Measurements from ENCODE around the gene ARMC10. TPM values are rescaled to one million over a fixed set of nuclear protein-coding genes. Genes with fewer than 3 reads are reported as not detected.
"Not testable (repeated sequence)": the region's sequence is repeated elsewhere in the genome, so short reads cannot be mapped to it uniquely, and the experiment has no call there.

ARMC10 gene
- polyA plus RNA-seq, 1 donor: 68.2 TPM

DNA sequence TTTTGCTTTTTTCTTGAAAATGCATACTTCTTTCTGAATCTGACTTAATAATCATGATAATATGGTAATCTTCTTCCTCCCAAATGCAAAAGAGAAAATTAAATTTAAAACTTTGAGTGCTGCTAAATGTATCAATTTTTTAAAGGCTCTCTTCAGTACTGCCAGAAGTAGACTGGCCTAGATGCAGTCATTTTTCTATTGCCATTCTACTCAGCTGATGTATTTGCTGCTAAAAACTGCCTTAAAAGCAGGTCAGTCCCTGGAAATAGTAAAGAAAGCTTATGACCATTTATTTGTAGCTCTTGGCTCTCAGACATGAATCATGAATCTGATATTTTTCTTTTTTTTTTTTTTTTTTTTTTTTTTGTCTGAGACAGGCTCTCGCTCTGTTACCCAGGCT is 45.4 kb downstream of the ARMC10 start:
- no peak for DNase-seq

GRCh38 chr7:103121641-103122040 is 46.7 kb downstream of the ARMC10 start:
- DNase-seq: no peak

DNA sequence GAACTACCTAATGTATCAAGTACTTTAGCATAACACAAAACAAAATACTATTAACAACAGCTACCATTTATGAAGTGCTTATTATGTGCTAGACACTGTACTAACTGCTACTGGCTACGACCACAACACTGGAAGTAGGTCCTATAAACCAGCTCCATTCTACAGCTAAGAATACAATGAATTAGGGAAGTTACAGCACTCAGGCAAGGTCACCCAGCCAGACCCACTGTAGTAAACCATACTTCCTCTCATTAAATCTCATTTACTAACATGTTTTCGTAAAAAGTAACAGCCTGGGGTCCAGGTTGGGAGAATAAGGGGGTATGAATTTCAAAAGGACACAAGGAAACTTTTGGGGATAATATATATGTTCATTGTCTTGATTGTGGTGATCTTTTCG is 48.6 kb downstream of the ARMC10 start:
- no peak for DNase-seq

GRCh38 chr7:103124429-103124979 is 49.6 kb downstream of the ARMC10 start:
- DNase-seq: no peak

DNA sequence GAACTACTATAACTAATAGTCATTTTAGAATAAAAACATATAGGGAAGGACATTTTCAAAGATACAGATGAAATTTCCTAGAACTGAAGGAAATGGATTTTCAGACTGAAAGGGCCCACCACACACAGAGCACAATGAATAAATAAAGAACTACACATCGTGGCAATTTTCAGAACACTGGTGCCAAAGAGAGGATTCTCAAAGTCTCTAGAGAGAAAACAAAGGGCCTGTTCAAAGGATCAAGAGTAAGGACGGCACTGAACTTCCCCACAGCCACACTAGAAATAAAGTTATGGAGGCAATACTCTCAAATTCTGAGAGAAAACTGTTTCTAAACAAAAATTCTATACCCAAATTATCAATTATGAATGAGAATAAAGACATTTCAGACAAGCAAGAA is 52.1 kb downstream of the ARMC10 start:
- DNase-seq: no peak

DNA sequence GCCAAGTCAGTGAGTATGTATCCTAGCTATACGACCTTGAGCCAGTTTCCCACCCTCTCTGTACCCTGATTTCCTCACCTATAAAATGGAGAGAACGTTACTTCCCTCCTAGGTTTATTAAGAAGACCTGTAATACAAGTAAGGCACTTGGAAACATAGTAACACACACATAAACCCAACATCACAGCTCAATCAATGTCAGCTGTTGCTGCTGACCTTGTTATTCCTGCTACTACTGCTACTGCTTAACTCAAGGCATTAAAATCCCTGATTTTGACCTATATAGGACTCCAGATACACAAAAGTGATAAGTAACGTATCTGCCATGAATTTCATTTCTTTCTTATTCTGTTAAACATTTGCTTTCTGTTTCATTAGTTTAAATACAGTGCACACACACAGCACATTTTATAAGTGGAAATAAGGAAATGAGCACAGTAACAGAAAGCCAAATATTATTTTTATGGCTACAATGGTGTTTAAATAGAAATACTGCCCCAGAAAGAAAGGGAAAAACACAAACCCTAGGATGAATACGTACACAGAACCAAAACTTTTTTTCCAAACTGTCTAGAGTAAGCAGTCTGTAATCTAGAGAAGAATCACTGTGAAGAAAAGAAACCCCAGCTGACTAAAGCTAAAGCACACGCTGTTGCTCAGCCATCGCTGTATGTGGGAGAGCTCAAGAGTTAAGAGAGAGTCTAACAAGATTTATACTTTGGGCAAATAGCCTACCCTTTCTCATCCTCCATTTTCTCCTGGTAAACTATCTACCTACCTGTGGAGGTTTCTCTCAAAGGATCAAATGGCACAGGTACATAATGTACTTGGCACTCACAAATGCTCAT is 55.0 kb downstream of the ARMC10 start:
- DNase-seq: no peak

GRCh38 chr7:103130901-103131624 is 56.1 kb downstream of the ARMC10 start:
- DNase-seq: no peak

GRCh38 chr7:103132995-103133688 is 58.2 kb downstream of the ARMC10 start:
- no peak for DNase-seq

DNA sequence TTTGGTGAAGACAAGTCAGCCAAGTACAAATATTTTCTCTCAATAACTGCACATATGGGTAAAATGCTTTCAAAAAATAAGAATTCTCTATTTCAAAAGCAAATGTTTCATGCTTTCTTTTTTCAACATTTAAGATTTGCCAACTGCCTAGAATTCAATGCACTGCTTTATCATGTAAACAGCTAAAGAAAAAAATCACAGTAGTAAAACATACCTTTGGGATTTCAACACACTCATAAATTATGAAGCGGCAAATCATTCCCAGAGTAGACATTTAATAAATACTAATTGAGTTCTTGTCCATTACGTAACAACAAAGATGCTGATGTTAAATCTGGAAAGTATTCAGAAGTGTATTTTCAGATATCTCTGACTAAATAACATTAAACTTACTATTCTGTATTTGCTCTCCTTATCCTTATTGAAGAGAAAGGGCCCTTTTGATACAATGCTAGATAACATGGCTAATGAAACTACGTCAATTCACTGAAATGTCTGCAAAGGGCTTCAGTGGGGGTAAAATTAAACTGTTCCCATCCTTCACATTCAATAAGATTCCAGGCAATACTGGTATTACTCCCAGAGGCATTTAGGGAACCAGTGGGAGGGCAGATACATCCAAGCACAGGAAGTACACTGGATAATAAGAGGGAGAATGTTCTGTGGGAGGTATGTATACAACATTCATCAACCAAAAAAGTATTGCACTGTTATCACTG is 60.1 kb downstream of the ARMC10 start:
- DNase-seq: no peak

- no peak for DNase-seq
These were observed 65.1 kb downstream of the ARMC10 start for GRCh38 chr7:103140061-103140460.

GRCh38 chr7:103140685-103141084 is 65.7 kb downstream of the ARMC10 start:
- no peak for DNase-seq

DNA sequence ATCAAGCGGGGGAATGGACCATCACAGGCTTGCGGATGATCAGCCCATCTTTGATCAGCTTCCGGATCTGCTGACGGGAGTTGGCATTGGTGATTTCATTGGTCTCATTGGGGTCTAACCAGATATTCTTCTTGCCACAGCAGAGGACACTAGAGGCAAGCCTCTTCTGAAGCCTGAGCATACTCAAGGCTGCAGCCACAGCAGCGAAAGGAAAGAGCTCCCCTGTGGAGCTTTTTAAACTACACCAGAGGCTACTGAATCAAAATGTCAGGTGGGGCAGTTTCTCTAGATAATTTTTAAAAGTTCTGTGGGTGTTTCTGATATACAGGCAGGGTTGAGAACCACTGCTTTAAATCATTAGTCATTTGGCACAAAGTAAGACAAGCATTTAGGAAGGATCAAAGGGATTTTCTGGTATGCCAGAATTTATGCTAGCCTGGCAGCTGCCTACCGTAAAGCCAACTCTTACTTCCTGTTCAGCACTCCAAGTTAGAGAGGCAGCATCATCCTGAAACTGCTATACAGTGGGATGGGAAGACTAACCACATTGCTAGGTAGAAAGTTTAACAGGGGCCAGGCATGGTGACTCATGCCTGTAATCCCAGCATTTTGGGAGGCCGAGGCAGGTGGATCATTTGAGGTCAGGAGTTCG is 66.9 kb downstream of the ARMC10 start:
- DNase-seq: no peak

- no peak for DNase-seq
These were observed 67.6 kb downstream of the ARMC10 start for GRCh38 chr7:103142494-103142893.

GRCh38 chr7:103143868-103144267 is 68.9 kb downstream of the ARMC10 start:
- DNase-seq: no peak

DNA sequence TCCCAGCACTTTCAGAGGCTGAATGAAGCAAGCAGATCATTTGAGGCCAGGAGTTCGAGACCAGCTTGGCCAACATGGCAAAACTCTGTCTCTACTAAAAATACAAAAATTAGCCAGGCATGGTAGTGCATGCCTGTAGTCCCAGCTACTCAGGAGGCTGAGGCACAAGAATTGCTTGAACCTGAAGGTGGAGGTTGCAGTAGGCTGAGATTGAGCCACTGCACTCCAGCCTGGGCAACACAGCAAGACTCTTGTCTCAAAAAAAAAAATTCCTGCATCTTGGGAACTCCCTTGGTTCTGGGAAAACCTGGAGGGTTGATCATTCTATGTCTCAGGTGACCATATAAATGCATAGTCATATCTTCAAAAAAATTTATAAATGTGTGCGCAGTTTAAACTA is 69.8 kb downstream of the ARMC10 start:
- not testable (repeated sequence) for DNase-seq

GRCh38 chr7:103148131-103148993 is 73.4 kb downstream of the ARMC10 start:
- DNase-seq: no peak
